HG03575 (cell line): ENCODE results near the gene PCDHGA5.
"Not testable (repeated sequence)": the region's sequence is repeated elsewhere in the genome, so short reads cannot be mapped to it uniquely, and the experiment has no call there.

ENCODE experiments used
- ATAC-seq: cut with Tn5 transposase; IDR thresholded peaks from one replicate; pipeline ENCODE4 v1.9.1; 2021; ENCODE audit not compliant: unreplicated experiment, insufficient number of reproducible peaks, low FRiP score; ENCODE audit errors: extremely low read depth

The PCDHGA5 gene

DNA sequence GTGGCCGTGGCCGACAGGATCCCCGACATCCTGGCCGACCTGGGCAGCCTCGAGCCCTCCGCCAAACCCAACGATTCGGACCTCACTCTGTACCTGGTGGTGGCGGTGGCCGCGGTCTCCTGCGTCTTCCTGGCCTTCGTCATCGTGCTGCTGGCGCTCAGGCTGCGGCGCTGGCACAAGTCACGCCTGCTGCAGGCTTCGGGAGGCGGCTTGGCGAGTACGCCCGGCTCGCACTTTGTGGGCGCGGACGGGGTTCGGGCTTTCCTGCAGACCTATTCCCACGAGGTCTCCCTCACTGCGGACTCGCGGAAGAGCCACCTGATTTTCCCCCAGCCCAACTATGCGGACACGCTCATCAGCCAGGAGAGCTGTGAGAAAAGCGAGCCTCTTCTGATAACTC is 17.9 kb upstream of the PCDHGA5 start:
- not testable (repeated sequence) for ATAC-seq

DNA sequence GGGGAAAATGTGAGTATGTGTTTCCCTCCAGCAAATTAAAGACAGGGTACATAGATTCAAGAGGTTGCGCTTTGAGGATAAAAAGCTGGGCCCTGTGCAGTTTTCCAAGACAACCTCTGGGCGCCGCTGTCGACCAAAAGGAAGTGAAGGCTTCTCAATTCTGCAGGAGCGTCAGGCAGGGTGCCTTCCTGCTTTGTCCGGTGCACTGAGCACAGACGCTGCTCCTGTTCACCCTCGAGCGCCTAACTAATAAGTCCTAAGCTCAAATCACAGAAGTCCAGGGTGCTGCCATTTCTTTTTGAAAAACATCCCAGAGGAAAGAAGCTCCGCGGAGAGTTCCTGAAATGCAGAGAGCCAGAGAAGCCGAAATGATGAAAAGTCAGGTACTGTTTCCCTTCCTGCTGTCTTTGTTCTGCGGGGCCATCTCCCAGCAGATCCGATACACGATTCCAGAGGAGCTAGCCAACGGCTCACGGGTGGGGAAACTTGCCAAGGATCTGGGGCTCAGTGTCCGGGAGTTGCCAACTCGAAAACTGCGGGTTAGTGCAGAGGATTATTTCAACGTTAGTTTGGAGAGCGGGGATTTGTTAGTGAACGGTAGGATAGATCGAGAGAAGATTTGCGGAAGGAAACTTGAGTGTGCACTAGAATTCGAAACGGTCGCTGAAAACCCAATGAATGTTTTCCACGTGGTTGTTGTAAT is 13.9 kb upstream of the PCDHGA5 start, which contains the start of gene PCDHGB1:
Gene PCDHGB1, plus strand, starts transcription at position 183 of the 703 bp plus-strand sequence. Its CDS starts 162 bp downstream, at position 345.
- no peak for ATAC-seq

DNA sequence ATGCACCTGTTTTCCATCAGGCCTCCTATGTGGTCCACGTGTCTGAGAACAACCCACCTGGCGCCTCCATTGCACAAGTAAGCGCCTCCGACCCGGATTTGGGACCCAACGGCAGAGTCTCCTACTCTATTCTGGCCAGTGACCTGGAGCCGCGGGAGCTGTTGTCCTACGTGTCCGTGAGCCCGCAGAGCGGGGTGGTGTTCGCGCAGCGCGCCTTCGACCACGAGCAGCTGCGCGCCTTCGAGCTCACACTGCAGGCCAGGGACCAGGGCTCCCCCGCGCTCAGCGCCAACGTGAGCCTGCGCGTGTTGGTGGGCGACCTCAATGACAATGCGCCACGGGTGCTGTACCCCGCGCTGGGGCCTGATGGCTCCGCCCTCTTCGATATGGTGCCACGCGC is 12.4 kb upstream of the PCDHGA5 start:
- no peak for ATAC-seq

DNA sequence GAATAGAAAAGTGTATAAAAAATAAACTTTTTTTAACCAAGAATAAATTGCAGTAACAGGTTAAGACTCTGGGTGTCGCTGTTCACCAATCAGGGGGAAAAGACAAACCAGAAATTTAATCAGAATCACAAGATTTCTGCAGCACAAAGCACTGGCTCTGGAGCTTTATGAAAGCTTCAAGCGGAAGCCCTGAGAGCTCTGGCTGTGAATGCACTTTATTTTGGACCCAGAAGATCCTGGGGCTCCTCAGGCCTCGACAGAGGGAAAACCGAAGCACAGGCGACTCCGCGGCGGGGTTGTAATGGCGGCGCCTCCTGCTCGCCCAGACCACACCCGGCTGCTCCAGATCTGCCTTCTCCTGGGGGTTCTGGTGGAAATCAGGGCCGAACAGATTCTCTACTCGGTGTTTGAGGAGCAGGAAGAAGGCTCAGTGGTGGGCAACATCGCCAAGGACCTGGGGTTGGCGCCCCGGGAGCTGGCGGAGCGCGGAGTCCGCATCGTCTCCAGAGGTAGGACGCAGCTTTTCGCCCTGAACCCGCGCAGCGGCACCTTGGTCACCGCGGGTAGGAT is 9.0 kb upstream of the PCDHGA5 start, which contains the start of gene PCDHGA4:
Gene PCDHGA4, plus strand, starts transcription at position 122 of the 570 bp plus-strand sequence. Its CDS starts 87 bp downstream, at position 209.
- no peak for ATAC-seq

DNA sequence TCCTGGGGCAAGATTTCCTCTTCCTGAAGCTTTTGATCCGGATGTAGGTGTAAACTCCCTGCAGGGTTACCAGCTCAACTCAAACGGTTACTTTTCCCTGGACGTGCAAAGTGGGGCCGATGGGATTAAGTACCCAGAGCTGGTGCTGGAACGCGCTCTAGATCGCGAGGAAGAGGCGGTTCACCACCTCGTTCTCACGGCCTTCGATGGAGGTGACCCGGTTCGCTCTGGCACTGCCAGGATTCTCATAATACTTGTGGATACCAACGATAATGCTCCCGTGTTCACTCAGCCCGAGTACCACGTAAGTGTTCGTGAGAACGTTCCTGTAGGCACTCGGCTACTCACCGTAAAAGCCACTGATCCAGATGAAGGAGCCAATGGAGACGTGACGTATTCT is 8.3 kb upstream of the PCDHGA5 start:
- ATAC-seq: no peak

DNA sequence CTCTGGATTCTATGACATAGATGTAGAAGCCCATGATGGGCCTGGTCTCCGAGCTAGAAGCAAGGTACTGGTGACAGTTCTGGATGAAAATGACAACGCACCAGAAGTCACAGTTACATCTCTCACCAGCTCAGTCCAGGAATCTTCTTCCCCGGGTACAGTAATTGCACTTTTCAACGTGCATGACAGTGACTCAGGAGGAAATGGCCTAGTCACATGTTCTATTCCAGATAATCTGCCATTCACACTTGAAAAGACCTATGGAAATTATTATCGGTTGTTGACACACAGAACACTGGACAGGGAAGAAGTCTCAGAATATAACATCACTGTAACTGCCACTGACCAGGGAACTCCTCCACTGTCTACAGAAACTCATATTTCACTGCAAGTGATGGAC is 7.8 kb upstream of the PCDHGA5 start:
- no peak for ATAC-seq

DNA sequence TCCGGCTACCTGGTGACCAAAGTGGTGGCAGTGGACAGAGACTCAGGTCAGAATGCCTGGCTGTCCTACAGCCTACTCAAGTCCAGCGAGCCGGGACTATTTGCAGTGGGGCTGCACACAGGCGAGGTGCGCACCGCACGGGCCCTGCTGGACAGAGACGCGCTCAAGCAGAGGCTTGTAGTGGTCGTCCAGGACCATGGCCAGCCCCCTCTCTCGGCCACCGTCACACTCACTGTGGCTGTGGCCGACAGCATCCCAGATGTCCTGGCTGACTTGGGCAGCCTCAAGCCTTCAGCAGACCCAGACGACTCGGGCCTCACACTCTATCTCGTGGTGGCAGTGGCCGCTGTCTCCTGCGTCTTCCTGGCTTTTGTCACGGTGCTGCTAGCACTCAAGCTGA is 7.0 kb upstream of the PCDHGA5 start:
- no peak for ATAC-seq

DNA sequence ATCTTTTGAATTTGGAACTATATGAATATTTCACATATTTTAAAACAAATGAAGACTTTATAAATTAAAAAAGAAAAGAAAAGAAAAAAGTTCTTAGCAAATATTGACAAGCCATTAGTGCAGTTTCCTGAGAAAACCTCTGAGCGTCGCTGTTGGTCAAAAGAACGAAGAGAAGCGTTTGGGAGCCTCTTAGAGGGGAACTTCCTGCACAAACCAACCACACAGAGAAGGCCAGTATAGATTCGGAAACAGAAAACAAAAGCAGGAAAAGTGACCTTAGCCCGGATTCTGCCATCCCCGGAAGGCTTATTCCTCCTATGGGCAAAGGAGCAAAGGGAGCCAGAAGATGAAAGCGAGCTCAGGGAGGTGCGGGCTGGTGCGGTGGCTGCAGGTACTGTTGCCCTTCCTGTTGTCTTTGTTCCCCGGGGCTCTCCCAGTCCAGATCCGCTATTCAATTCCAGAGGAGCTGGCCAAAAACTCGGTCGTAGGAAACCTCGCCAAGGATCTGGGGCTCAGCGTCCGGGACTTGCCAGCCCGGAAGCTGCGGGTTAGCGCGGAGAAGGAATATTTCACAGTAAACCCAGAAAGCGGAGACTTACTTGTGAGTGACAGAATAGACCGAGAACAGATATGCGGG is 4.1 kb upstream of the PCDHGA5 start, which contains the start of gene PCDHGB2:
Gene PCDHGB2, plus strand, starts transcription at position 205 of the 637 bp plus-strand sequence. Its CDS starts 142 bp downstream, at position 347.
- ATAC-seq: no peak

DNA sequence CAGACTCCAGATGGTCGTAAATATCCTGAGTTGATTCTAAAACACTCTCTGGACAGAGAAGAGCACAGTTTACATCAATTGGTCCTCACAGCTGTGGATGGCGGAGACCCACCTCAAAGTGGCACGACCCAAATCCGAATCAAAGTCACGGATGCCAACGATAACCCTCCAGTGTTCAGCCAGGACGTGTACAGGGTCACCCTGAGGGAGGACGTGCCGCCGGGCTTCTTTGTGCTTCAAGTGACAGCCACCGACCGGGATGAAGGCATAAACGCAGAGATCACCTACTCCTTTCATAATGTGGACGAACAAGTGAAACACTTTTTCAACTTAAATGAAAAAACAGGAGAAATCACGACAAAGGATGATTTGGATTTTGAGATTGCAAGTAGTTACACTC is 3.3 kb upstream of the PCDHGA5 start:
- ATAC-seq: no peak

DNA sequence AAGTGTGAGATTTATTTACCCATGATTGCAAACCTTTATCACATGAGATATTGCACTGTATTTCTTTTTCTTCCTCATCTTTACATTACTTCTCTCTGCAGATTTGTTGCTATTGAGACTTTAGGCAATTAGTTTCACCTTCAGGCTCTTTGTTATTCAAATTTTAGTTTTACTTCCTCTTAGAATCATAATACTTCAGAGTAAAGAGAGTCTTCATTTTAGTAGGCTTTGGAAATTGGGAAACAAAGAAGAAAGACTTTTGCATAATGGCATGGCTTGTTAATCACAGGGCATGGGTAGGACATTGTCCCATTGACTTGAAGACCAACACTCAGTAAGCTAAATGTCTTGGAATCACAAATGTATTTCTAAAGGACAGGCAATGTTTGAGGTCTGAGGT is 1.2 kb upstream of the PCDHGA5 start:
- no peak for ATAC-seq

DNA sequence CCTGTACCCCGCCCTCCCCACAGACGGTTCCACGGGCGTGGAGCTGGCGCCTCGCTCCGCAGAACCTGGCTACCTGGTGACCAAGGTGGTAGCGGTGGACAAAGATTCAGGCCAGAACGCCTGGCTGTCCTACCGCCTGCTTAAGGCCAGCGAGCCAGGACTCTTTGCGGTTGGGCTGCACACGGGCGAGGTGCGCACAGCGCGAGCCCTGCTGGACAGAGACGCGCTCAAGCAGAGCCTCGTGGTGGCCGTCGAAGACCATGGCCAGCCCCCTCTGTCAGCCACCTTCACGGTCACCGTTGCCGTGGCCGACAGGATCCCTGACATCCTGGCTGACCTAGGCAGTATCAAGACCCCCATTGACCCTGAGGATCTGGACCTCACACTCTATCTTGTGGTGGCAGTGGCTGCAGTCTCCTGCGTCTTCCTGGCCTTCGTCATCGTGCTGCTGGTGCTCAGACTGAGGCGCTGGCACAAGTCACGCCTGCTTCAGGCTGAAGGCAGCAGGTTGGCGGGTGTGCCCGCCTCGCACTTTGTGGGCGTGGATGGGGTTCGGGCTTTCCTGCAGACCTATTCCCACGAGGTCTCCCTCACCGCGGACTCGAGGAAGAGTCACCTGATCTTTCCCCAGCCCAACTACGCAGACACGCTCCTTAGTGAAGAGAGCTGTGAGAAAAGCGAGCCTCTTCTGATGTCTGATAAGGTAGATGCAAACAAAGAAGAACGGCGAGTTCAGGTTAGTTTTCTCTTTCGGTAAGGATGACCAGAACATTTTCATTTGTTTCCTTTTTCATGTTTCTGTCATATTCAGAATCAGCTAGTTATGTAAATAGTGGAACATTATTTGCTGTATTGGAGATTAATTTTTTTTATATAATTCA is 2.3 kb downstream of the PCDHGA5 start:
- ATAC-seq: no peak

DNA sequence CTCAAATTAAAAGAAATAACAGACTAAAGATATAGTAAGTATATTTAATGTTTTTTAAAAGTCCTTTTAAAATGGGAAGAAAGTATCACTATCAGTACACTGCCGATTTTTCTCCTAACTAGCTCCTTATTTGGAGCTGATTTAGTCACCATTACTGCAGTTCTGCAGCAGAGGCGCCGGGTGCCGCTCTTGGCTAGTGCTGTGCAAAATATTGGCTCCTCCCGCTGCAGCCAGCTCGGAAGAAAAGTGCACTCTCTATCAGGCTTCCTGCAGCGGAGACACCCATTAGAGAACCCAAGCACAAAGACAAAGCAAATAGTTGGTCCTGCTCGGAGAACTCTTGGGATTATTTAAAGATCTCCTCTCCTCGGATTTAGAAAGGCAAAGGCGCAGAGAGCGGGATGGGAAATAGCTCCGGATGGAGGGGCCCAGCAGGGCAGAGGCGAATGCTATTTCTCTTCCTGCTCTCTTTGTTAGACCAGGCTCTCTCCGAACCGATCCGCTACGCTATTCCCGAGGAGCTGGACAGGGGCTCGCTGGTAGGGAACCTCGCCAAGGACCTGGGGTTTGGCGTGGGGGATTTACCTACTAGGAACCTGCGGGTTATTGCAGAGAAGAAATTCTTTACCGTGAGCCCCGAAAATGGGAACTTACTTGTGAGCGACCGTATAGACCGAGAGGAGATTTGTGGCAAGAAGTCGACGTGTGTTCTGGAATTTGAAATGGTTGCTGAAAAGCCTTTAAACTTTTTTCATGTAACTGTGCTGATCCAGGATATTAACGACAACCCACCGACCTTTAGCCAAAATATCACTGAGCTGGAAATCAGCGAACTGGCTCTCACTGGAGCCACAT is 6.3 kb downstream of the PCDHGA5 start, which contains the start of gene PCDHGB3:
Gene PCDHGB3, plus strand, starts transcription at position 249 of the 855 bp plus-strand sequence. Its CDS starts 153 bp downstream, at position 402.
- peak; percentile 63 for ATAC-seq

DNA sequence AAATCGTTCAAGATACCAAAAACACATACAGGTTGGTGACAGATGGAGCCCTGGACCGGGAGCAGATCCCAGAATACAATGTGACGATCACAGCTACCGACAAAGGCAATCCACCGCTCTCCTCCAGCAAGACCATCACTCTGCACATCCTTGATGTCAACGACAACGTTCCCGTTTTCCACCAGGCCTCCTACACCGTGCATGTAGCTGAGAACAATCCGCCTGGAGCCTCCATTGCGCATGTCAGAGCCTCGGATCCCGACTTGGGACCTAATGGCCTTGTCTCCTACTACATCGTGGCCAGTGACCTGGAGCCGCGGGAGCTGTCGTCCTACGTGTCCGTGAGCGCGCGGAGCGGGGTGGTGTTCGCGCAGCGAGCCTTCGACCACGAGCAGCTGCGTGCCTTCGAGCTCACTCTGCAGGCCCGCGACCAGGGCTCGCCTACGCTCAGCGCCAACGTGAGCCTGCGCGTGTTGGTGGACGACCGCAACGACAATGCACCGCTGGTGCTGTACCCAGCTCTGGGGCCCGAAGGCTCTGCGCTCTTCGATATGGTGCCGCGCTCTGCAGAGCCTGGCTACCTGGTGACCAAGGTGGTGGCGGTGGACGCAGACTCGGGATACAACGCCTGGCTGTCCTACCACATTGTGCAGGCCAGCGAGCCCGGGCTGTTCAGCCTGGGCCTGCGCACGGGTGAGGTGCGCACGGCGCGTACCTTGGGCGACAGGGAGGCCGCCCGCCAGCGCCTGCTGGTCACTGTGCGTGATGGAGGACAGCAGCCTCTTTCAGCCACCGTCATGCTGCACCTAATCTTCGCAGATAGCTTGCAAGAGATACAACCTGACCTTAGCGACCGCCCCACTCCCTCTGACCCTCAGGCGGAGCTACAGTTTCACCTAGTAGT is 7.9 kb downstream of the PCDHGA5 start:
- no peak for ATAC-seq

DNA sequence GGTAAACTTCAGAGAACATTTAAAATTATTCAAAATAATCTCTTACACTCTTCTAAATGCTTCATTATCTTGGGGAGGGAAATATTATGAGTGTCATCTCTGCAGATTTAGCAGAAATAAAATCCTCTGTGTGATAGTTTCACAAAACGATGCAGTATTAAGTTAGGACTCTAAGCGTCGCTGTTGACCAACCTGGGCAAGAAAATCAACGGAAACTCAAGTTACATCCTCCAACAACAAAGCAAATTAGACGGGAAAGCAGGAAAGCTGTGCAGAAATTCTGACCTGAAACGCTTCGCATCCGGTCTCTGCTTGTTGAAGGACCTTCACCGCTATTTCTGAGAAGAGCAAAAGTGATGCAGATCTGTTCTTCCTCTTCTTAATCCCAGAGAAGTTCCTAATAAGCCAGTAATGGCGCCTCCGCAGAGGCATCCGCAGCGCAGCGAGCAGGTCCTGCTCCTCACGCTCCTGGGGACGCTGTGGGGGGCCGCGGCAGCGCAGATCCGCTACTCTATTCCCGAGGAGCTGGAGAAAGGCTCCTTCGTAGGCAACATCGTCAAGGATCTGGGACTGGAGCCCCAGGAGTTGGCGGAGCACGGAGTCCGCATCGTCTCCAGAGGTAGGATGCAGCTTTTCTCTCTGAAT is 9.8 kb downstream of the PCDHGA5 start, which contains the start of gene PCDHGA6:
Gene PCDHGA6, plus strand, starts transcription at position 219 of the 645 bp plus-strand sequence. Its CDS starts 193 bp downstream, at position 412.
- no peak for ATAC-seq

DNA sequence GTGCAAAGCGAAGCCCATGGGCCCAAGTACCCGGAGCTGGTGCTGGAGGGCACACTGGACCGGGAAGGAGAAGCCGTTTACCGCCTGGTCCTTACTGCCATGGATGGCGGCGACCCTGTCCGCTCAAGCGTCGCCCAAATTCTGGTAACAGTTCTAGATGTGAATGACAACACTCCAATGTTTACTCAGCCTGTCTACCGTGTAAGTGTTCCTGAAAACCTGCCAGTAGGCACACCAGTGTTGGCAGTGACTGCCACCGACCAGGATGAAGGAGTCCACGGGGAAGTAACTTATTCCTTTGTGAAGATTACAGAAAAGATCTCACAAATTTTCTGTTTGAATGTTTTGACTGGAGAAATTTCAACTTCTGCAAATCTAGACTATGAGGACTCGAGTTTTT is 10.7 kb downstream of the PCDHGA5 start:
- no peak for ATAC-seq

DNA sequence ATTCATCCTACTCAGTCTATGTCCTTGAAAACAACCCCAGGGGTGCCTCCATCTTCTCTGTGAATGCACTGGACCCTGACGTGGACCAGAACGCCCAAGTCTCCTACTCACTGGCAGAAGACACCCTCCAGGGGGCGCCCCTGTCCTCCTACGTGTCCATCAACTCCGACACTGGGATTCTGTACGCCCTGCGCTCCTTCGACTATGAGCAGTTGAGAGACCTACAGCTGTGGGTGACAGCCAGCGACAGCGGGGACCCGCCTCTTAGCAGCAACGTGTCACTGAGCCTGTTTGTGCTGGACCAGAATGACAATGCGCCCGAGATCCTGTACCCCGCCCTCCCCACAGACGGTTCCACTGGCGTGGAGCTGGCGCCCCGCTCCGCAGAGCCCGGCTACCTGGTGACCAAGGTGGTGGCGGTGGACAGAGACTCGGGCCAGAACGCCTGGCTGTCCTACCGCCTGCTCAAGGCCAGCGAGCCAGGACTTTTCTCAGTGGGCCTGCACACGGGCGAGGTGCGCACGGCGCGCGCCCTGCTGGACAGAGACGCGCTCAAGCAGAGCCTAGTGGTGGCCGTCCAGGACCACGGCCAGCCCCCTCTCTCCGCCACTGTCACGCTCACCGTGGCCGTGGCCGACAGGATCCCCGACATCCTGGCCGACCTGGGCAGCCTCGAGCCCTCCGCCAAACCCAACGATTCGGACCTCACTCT is 11.6 kb downstream of the PCDHGA5 start:
- not testable (repeated sequence) for ATAC-seq
